ENCODE measurements around the gene INS.

INS gene

DNA sequence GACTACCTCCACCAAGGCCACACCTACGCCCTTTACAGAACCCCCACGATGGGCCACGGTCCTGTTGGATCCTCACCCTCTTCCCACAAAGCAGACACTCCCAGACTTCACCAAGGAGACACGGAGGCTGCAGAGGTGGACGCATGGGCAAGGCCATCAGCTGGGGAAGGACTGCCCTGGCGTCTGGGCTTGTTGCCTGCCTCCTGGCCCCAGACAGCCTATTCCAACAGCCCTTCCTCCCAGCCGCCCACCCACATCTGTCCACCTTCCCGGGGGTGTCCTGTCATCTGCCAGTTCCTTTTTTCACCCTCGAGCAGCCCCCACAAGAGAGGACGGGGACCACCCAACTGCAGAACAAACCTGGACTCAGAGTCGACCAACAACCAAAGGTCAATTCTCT is 39.5 kb upstream of the INS start:
- Histone ChIP-seq H3K36me3 (ENCODE audit: control insufficient read depth, low read length) (no peaks in the 10 kb centered on the region), H3K9me3 (ENCODE audit: control insufficient read depth, insufficient read depth, low read length) (no peaks in the 10 kb centered on the region), H3K4me3 (ENCODE audit: low read length) (no peak overlapping the region), H3K4me2 (ENCODE audit: low read length) (no peak overlapping the region), H3K27ac (ENCODE audit: low read depth, low read length) (no peak overlapping the region), H3K4me1 (ENCODE audit: control insufficient read depth, low read length) (peaks cover 10% of the 10 kb centered on the region), H3F3A (ENCODE audit: control insufficient read depth, insufficient read depth) (no peaks in the 10 kb centered on the region), H4K20me1 (ENCODE audit: control insufficient read depth, insufficient read depth, low read depth, low read length) (no peaks in the 10 kb centered on the region), H3K27me3 (ENCODE audit: control insufficient read depth, low read length) (no peaks in the 10 kb centered on the region), H3K9me2 (replicated peaks; ENCODE audit: control insufficient read depth, low read length) (no peaks in the 10 kb centered on the region), H3K79me2 (ENCODE audit: control insufficient read depth, low read length) (no peaks in the 10 kb centered on the region)
- TF ChIP-seq EZH2phosphoT487 (IDR thresholded peaks at IDR 0.05; ENCODE audit: borderline replicate concordance, low read length) = no peak
- TF ChIP-seq, protein P1, sequence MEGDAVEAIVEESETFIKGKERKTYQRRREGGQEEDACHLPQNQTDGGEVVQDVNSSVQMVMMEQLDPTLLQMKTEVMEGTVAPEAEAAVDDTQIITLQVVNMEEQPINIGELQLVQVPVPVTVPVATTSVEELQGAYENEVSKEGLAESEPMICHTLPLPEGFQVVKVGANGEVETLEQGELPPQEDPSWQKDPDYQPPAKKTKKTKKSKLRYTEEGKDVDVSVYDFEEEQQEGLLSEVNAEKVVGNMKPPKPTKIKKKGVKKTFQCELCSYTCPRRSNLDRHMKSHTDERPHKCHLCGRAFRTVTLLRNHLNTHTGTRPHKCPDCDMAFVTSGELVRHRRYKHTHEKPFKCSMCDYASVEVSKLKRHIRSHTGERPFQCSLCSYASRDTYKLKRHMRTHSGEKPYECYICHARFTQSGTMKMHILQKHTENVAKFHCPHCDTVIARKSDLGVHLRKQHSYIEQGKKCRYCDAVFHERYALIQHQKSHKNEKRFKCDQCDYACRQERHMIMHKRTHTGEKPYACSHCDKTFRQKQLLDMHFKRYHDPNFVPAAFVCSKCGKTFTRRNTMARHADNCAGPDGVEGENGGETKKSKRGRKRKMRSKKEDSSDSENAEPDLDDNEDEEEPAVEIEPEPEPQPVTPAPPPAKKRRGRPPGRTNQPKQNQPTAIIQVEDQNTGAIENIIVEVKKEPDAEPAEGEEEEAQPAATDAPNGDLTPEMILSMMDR (IDR thresholded peaks at IDR 0.05; ENCODE audit: low read depth, low read length, poor library complexity, severe bottlenecking) = no peak

DNA sequence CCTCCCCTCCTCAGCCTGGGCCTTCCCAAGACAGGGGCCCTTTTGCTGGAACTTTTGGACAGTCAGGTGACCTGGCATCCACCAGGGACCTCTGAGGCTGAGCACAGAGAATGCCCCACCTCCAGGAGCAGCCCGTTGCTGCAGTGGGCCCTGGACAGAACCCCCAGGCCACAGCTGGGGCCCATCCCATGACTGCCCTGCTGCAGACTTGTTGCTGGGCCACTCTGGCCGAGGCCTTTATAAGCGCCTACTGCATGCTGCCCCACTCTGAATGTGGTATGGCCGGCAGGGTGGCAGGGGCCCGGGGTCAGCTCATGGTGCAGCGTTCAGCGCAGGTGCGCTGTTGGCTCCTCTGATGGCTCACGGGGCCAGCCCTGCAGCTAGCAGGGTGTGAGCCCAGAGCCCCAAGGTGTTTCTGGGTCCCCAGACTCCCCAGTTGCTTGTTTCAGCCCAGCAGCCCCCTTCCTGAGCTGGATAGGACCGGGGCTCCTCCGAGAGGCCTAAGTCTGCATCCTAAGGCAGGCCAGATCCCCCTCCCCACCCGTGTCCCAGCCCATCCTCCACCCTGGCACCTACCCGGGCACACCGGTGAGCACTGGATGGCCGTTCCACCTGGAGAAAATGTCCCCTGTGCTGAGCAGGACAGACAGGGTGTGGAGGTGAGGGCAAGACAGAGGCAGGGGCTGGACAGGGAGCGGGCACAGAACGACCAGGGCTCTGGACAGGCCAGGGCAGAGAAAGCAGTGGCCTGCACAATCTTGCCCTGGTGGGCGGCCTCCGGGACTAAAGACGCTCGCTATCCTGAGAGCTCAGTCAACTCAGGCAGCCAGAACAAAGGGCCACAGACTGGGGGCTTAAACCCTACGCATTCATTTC is 38.7 kb upstream of the INS start:
- no peaks in the 10 kb centered on the region for H3K9me3 ChIP-seq (ENCODE audit: control insufficient read depth, insufficient read depth, low read length)
- peaks cover 10% of the 10 kb centered on the region for H3K4me1 ChIP-seq (ENCODE audit: control insufficient read depth, low read length)
- H4K20me1 ChIP-seq (ENCODE audit: control insufficient read depth, insufficient read depth, low read depth, low read length) = no peaks in the 10 kb centered on the region
- no peaks in the 10 kb centered on the region for H3K79me2 ChIP-seq (ENCODE audit: control insufficient read depth, low read length)
- no peaks in the 10 kb centered on the region for H3F3A ChIP-seq (ENCODE audit: control insufficient read depth, insufficient read depth)
- H3K4me2 ChIP-seq (ENCODE audit: low read length) = no peak overlapping the region
- H3K36me3 ChIP-seq (ENCODE audit: control insufficient read depth, low read length) = no peaks in the 10 kb centered on the region
- TF ChIP-seq, protein P1 (IDR thresholded peaks at IDR 0.05; ENCODE audit: low read depth, low read length, poor library complexity, severe bottlenecking) = no peak
- TF ChIP-seq EZH2phosphoT487 (IDR thresholded peaks at IDR 0.05; ENCODE audit: borderline replicate concordance, low read length) = no peak
- H3K27ac ChIP-seq (ENCODE audit: low read depth, low read length) = no peak overlapping the region
- no peaks in the 10 kb centered on the region for H3K27me3 ChIP-seq (ENCODE audit: control insufficient read depth, low read length)
- H3K4me3 ChIP-seq (ENCODE audit: low read length) = no peak overlapping the region
- H3K9me2 ChIP-seq (replicated peaks; ENCODE audit: control insufficient read depth, low read length) = no peaks in the 10 kb centered on the region

DNA sequence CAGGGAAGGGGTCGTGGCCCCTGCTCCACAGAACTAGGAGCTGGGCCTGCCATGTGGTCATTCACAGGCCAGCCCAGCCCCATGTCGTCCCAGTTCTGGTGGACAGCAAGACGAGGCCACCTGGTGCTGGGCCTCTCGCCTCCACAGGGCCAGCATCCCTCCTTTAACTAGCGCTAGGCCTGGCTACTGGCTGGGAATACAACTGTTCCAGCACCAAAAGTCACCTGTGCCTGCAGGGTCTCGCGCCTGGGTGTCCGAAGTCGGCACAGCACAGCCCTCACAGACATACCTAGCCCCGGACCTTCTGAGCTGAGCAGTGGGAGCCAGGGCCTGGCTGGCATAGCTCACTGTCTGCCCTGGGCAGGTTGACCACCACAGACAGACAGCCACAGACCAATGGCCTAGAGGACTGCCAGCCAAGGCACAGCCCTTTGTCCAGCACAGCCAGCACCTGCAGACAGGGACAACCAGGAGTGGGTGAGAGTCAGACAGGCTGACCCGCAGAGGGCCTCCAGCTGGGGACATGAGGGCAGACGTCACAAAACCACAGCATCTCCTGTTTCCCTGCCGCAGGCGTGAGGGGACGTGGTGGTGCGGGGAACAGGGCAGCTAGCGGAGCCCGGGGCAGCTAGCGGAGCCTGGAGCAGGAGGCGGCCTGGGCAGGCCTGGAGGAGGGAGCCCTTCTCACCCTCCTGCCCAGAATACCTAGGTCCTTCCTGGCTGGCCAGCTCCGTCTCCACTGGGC is 37.8 kb upstream of the INS start:
- H3K4me2 ChIP-seq (ENCODE audit: low read length) = no peak overlapping the region
- H3F3A ChIP-seq (ENCODE audit: control insufficient read depth, insufficient read depth) = no peaks in the 10 kb centered on the region
- H3K36me3 ChIP-seq (ENCODE audit: control insufficient read depth, low read length) = no peaks in the 10 kb centered on the region
- no peak overlapping the region for H3K27ac ChIP-seq (ENCODE audit: low read depth, low read length)
- H3K79me2 ChIP-seq (ENCODE audit: control insufficient read depth, low read length) = no peaks in the 10 kb centered on the region
- peaks cover 10% of the 10 kb centered on the region for H3K4me1 ChIP-seq (ENCODE audit: control insufficient read depth, low read length)
- H4K20me1 ChIP-seq (ENCODE audit: control insufficient read depth, insufficient read depth, low read depth, low read length) = no peaks in the 10 kb centered on the region
- no peak overlapping the region for H3K4me3 ChIP-seq (ENCODE audit: low read length)
- H3K9me2 ChIP-seq (replicated peaks; ENCODE audit: control insufficient read depth, low read length) = no peaks in the 10 kb centered on the region
- H3K9me3 ChIP-seq (ENCODE audit: control insufficient read depth, insufficient read depth, low read length) = no peaks in the 10 kb centered on the region
- TF ChIP-seq EZH2phosphoT487 (IDR thresholded peaks at IDR 0.05; ENCODE audit: borderline replicate concordance, low read length) = no peak
- TF ChIP-seq, protein P1 (IDR thresholded peaks at IDR 0.05; ENCODE audit: low read depth, low read length, poor library complexity, severe bottlenecking) = no peak
- H3K27me3 ChIP-seq (ENCODE audit: control insufficient read depth, low read length) = no peaks in the 10 kb centered on the region
